Progenitor cell of endocrine pancreas (in vitro differentiated cells): Measurements from ENCODE around the gene GLTPD2. TPM values are rescaled to one million over a fixed set of nuclear protein-coding genes. Genes with fewer than 3 reads are reported as not detected.

Experiments used
- DNase-seq: peaks from one replicate; pipeline ENCODE4 v3.0.0; 2021; ENCODE audit warnings: low spot score; ENCODE audit not compliant: unreplicated experiment
- H3K27ac Mint-ChIP-seq: 2 replicates; pipeline ENCODE4 v1.8.0; 2021; ENCODE audit warnings: mild to moderate bottlenecking, moderate library complexity, mixed read lengths
- H3K27me3 Mint-ChIP-seq: 2 replicates; pipeline ENCODE4 v1.8.0; 2021; ENCODE audit warnings: mixed read lengths
- H3K36me3 Mint-ChIP-seq: 2 replicates; pipeline ENCODE4 v1.8.0; 2022; ENCODE audit warnings: mixed read lengths; ENCODE audit not compliant: insufficient read depth
- H3K4me1 Mint-ChIP-seq: 2 replicates; pipeline ENCODE4 v1.8.0; 2021; ENCODE audit warnings: low read depth, mixed read lengths
- H3K4me3 Mint-ChIP-seq: 2 replicates; pipeline ENCODE4 v1.8.0; 2021; ENCODE audit warnings: low read depth, mild to moderate bottlenecking, moderate library complexity, mixed read lengths
- H3K9me3 Mint-ChIP-seq: 2 replicates; pipeline ENCODE4 v1.8.0; 2021; ENCODE audit warnings: low read depth, mixed read lengths
- total RNA-seq: library from RNA; stranded (reverse); gene quantifications from 2 replicates; pipeline ENCODE4 v1.2.1, GENCODE V29; 2021
- TF ChIP-seq, protein P1 (sequence below): fragments of 200-600 bp; sonication (generic); IDR thresholded peaks from one replicate; pipeline ENCODE4 v1.5.0; 2021; ENCODE audit warnings: antibody characterized with exemption, mild to moderate bottlenecking; ENCODE audit not compliant: unreplicated experiment

Gene GLTPD2
- total RNA-seq, 1 donor from 2014 or later, result 4.0 TPM

DNA sequence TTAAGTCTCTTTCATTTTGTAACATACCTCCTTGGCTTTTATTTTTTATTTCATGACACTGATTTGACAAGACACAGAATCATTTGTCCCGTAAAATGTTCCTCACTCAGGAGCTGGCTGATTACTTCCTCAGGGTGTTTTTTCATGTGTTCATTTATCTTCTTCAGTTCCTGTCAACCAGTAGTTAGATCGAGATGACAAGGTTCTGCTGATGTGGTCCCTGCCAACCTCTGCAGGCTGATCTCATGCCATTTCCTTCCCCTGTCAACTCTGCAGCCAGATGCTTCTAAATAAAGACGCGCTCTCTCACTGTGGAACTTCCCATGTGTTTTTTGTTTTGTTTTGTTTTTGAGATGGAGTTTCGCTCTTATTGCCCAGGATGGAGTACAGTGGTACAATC, 40.9 kb upstream of the GLTPD2 start:
- peaks cover 3% of the 10 kb centered on the region for H3K4me1 Mint-ChIP-seq
- H3K27me3 Mint-ChIP-seq, result peaks cover 60% of the 10 kb centered on the region
- H3K4me3 Mint-ChIP-seq, result no peak overlapping the region
- no peaks in the 10 kb centered on the region for H3K36me3 Mint-ChIP-seq
- H3K9me3 Mint-ChIP-seq, result no peaks in the 10 kb centered on the region
- no peak for DNase-seq
- TF ChIP-seq, protein P1, sequence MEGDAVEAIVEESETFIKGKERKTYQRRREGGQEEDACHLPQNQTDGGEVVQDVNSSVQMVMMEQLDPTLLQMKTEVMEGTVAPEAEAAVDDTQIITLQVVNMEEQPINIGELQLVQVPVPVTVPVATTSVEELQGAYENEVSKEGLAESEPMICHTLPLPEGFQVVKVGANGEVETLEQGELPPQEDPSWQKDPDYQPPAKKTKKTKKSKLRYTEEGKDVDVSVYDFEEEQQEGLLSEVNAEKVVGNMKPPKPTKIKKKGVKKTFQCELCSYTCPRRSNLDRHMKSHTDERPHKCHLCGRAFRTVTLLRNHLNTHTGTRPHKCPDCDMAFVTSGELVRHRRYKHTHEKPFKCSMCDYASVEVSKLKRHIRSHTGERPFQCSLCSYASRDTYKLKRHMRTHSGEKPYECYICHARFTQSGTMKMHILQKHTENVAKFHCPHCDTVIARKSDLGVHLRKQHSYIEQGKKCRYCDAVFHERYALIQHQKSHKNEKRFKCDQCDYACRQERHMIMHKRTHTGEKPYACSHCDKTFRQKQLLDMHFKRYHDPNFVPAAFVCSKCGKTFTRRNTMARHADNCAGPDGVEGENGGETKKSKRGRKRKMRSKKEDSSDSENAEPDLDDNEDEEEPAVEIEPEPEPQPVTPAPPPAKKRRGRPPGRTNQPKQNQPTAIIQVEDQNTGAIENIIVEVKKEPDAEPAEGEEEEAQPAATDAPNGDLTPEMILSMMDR, result no peak
- H3K27ac Mint-ChIP-seq, result no peak overlapping the region

DNA sequence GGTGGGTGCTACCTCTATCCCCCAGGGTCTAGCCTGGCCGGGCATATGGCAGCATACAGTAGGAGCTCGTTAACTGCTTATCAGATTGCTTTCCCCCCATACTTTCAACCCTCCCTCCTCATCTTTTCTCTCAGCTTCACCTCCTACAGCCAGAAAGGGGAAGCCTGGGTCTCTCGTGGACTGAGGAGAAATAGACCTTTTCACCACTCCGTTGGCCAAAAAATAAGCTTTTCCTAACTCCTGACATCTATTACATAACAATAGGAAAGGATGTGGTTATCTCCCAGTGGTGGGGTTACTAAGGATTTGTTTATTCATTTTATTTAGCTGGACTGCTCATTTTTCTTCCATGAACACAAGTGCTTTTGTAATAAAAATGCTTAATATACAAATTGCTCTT, 40.1 kb upstream of the GLTPD2 start:
- peaks cover 3% of the 10 kb centered on the region for H3K4me1 Mint-ChIP-seq

GRCh38 chr17:4750606-4751005, 38.2 kb upstream of the GLTPD2 start:
- Mint-ChIP-seq H3K27ac (no peak overlapping the region), H3K36me3 (no peaks in the 10 kb centered on the region), H3K4me3 (no peak overlapping the region), H3K27me3 (peaks cover 51% of the 10 kb centered on the region), H3K9me3 (no peaks in the 10 kb centered on the region), H3K4me1 (peaks cover 1% of the 10 kb centered on the region)
- TF ChIP-seq, protein P1, result no peak
- no peak for DNase-seq

More for the DNA sequence above, 40.1 kb upstream of the GLTPD2 start:
- Mint-ChIP-seq H3K4me3 (no peak overlapping the region), H3K36me3 (no peaks in the 10 kb centered on the region), H3K27ac (no peak overlapping the region), H3K9me3 (no peaks in the 10 kb centered on the region), H3K27me3 (peaks cover 54% of the 10 kb centered on the region)
- TF ChIP-seq, protein P1, result no peak
- DNase-seq, result no peak

- H3K4me3 Mint-ChIP-seq, result no peak overlapping the region
- DNase-seq, result no peak
- peaks cover 41% of the 10 kb centered on the region for H3K27me3 Mint-ChIP-seq
- no peaks in the 10 kb centered on the region for H3K9me3 Mint-ChIP-seq
- no peaks in the 10 kb centered on the region for H3K4me1 Mint-ChIP-seq
- H3K36me3 Mint-ChIP-seq, result no peaks in the 10 kb centered on the region
- no peak overlapping the region for H3K27ac Mint-ChIP-seq
- TF ChIP-seq, protein P1, result no peak
These were observed 36.8 kb upstream of the GLTPD2 start for GRCh38 chr17:4751932-4752331.

DNA sequence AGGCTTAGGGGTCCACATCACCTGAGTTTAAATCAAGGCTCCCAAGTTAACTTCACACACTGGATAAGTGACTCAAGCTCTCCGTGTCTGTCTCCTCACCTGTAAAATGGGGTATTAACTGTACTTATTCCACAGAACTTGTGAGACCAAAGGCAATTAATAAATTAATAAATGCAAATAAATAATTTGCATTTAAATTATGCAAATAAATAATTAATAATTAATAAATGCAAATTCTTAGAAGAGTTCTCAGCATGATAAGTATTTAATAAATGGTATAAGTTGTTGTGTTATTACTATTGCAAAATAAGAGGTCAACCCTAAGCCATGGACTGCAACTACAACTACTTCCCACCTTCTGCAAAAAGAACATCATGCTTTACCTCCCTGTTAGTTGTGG, 35.4 kb upstream of the GLTPD2 start:
- Mint-ChIP-seq H3K27me3 (peaks cover 38% of the 10 kb centered on the region), H3K36me3 (no peaks in the 10 kb centered on the region), H3K27ac (no peak overlapping the region), H3K4me3 (no peak overlapping the region), H3K9me3 (no peaks in the 10 kb centered on the region), H3K4me1 (peaks cover 5% of the 10 kb centered on the region)
- DNase-seq, result no peak
- TF ChIP-seq, protein P1, result no peak
